ENCODE measurements around the gene AMH.

- TF ChIP-seq EZH2 (IDR thresholded peaks at IDR 0.05; ENCODE audit: low read length) (no peak), CTCF (optimal IDR thresholded peaks at IDR 0.05 in 1 of 3, IDR thresholded peaks at IDR 0.05 in 1 of 3, conservative IDR thresholded peaks at IDR 0.05 in 1 of 3; ENCODE audit: extremely low read depth in 1 of 3, insufficient read depth in 2 of 3, low read length in 3 of 3) (no peak)
Measured at GRCh38 chr19:2229103-2230032, 19.8 kb upstream of the AMH start.

Data from keratinocyte (primary cell).